IMR-90 (cell line): ENCODE data around the gene PCK1. TPM values are rescaled to one million over a fixed set of nuclear protein-coding genes. Genes with fewer than 3 reads are reported as not detected.

Experiments used
- polyA plus RNA-seq, 3 experiments: library from polyadenylated mRNA; depleted of rRNA; stranded (reverse); fragments of >200 nt; gene quantifications; 2 replicates each; pipeline ENCODE4 v1.2.3, GENCODE V29; 2012; ENCODE audit warnings: low replicate concordance in 1 of 3
- total RNA-seq: library from RNA; depleted of rRNA; stranded (reverse); fragments of >200 nt; gene quantifications from 2 replicates; pipeline ENCODE4 v1.2.3, GENCODE V29; 2012; rRNA removed

The PCK1 gene
- total and polyA plus RNA-seq, 2 of the 4 experiments (the other 2 are of a cell fraction) = not detected

Other genes starting within 250 kb of the PCK1 start
- gene SPO11, start 231.3 kb upstream of the PCK1 start, total RNA-seq = not detected in 2 replicates
- gene SPO11, start 231.3 kb upstream of the PCK1 start, polyA plus RNA-seq (2012; rRNA removed) = not detected in 2 replicates
- gene RAE1, start 209.9 kb upstream of the PCK1 start, total RNA-seq = 32.5 and 32.8 TPM in 2 replicates
- gene RAE1, start 209.9 kb upstream of the PCK1 start, polyA plus RNA-seq (2012; rRNA removed) = 58.4 and 80.5 TPM in 2 replicates
- 5.2 and 6.9 TPM in 2 replicates for gene RBM38, start 169.7 kb upstream of the PCK1 start, total RNA-seq
- gene RBM38, start 169.7 kb upstream of the PCK1 start, polyA plus RNA-seq (2012; rRNA removed) = 11.9 and 14.6 TPM in 2 replicates
- not detected in 2 replicates for gene CTCFL, start 36.0 kb upstream of the PCK1 start, total RNA-seq
- not detected in 2 replicates for gene CTCFL, start 36.0 kb upstream of the PCK1 start, polyA plus RNA-seq (2012; rRNA removed)
- gene ZBP1, start 59.3 kb downstream of the PCK1 start, total RNA-seq = not detected in 2 replicates
- gene ZBP1, start 59.3 kb downstream of the PCK1 start, polyA plus RNA-seq (2012; rRNA removed) = not detected in 2 replicates
- 1.4 and 2.0 TPM in 2 replicates for gene PMEPA1, start 148.9 kb downstream of the PCK1 start, total RNA-seq
- 6.9 and 11.0 TPM in 2 replicates for gene PMEPA1, start 148.9 kb downstream of the PCK1 start, polyA plus RNA-seq (2012; rRNA removed)